Hepatocyte (in vitro differentiated cells): ENCODE results near the gene SLIT1. TPM values are rescaled to one million over a fixed set of nuclear protein-coding genes. Genes with fewer than 3 reads are reported as not detected.

Experiments
- DNase-seq: peaks from one replicate; pipeline ENCODE4 v3.0.0-alpha.2; 2016; ENCODE audit warnings: low spot score
- H2AFZ ChIP-seq: fragments of 200-600 bp; sonication (generic); 2 replicates; pipeline ENCODE4 v1.6.0; 2016; ENCODE audit warnings: antibody characterized with exemption, mild to moderate bottlenecking
- H3K27ac ChIP-seq: fragments of 200-600 bp; sonication (generic); 2 replicates; pipeline ENCODE4 v1.5.1; 2016; ENCODE audit warnings: mild to moderate bottlenecking
- H3K27me3 ChIP-seq: fragments of 200-600 bp; sonication (generic); 2 replicates; pipeline ENCODE4 v1.6.1; 2016
- H3K36me3 ChIP-seq: fragments of 200-600 bp; sonication (generic); replicated peaks from 2 replicates; pipeline ENCODE4 v1.5.1; 2016; ENCODE audit warnings: low read depth; ENCODE audit not compliant: insufficient read depth
- H3K4me1 ChIP-seq: fragments of 200-600 bp; sonication (generic); 2 replicates; pipeline ENCODE4 v1.5.1; 2016; ENCODE audit warnings: mild to moderate bottlenecking, moderate library complexity; ENCODE audit not compliant: insufficient read depth
- H3K4me2 ChIP-seq: fragments of 200-600 bp; sonication (generic); 2 replicates; pipeline ENCODE4 v1.6.0; 2016
- H3K4me3 ChIP-seq: fragments of 200-600 bp; sonication (generic); 2 replicates; pipeline ENCODE4 v1.5.1; 2016; ENCODE audit warnings: mild to moderate bottlenecking
- H3K79me2 ChIP-seq: fragments of 200-600 bp; sonication (generic); 2 replicates; pipeline ENCODE4 v1.6.0; 2017; ENCODE audit warnings: mild to moderate bottlenecking
- H3K9me2 ChIP-seq: fragments of 200-600 bp; sonication (generic); replicated peaks from 2 replicates; pipeline ENCODE4 v1.6.0; 2017; ENCODE audit warnings: mild to moderate bottlenecking; ENCODE audit not compliant: insufficient read depth
- H3K9me3 ChIP-seq: fragments of 200-600 bp; sonication (generic); 2 replicates; pipeline ENCODE4 v1.5.1; 2016; ENCODE audit warnings: low read depth, mild to moderate bottlenecking
- H4K20me1 ChIP-seq: fragments of 200-600 bp; sonication (generic); 2 replicates; pipeline ENCODE4 v1.6.0; 2016; ENCODE audit warnings: mild to moderate bottlenecking; ENCODE audit not compliant: insufficient read depth, poor library complexity, severe bottlenecking
- CTCF ChIP-seq: fragments of 200-600 bp; sonication (generic); IDR thresholded peaks from 2 replicates; pipeline ENCODE4 v1.5.1; 2016; ENCODE audit warnings: antibody characterized with exemption, mild to moderate bottlenecking; ENCODE audit not compliant: poor library complexity
- EZH2 ChIP-seq: fragments of 200-600 bp; sonication (generic); IDR thresholded peaks from 2 replicates; pipeline ENCODE4 v1.6.1; 2016; ENCODE audit warnings: antibody characterized with exemption, mild to moderate bottlenecking, borderline replicate concordance
- EZH2phosphoT487 ChIP-seq: fragments of 200-600 bp; sonication (generic); IDR thresholded peaks from one replicate; pipeline ENCODE4 v1.6.1; 2018; ENCODE audit warnings: antibody characterized with exemption, mild to moderate bottlenecking, low read depth, moderate library complexity; ENCODE audit not compliant: unreplicated experiment, severe bottlenecking
- WGBS: methylation state at CpG from one replicate; pipeline ENCODE4 v1.1.6; 2016; ENCODE audit warnings: low lambda C conversion rate; ENCODE audit errors: missing lambda C conversion rate; 5-methylcytosine and 5-hydroxymethylcytosine counted together
- polyA plus RNA-seq: library from polyadenylated mRNA; unstranded; fragments of >200 nt; fragmentation: Nextera tagmentation; extraction: Ambion mirVana; gene quantifications from 2 replicates; pipeline ENCODE4 v1.2.1, GENCODE V29; 2016
- total RNA-seq: library from RNA; depleted of rRNA; stranded (reverse); fragments of >200 nt; gene quantifications from 2 replicates; pipeline ENCODE4 v1.2.3, GENCODE V29; 2014

SLIT1 gene
- total and polyA plus RNA-seq, 2 experiments from 2014 or later, result 0.47 to 0.65 TPM

DNA sequence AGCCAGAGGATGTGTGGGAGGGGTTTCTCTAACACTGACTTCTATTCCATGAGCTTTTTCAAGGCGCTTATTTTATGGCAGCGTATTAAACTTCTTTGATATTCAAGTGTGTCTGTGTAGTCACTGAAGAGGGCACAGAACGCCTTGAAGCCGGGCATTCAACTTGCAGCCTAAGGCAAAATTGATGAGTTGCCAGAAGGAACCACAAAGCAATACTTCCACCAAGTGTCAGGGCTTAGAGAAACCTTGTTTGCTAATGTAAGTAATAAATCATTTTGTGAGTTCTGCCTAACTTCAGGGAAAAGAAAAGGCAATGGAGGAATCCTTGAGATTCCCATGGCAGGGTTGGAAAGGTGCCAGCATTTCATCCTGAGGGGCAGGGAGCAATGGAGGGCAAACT, 189.9 kb downstream of the SLIT1 start:
- Histone ChIP-seq H3K4me2 (no peak overlapping the region), H3K9me2 (no peaks in the 10 kb centered on the region), H3K4me3 (no peak overlapping the region), H3K4me1 (peaks cover 3% of the 10 kb centered on the region), H3K36me3 (no peaks in the 10 kb centered on the region), H4K20me1 (no peaks in the 10 kb centered on the region), H3K79me2 (no peaks in the 10 kb centered on the region), H3K27me3 (no peaks in the 10 kb centered on the region), H3K27ac (no peak overlapping the region), H2AFZ (no peak overlapping the region), H3K9me3 (no peaks in the 10 kb centered on the region)
- 82% methylated on average over 4 of the region's 4 CpGs for WGBS
- DNase-seq, result no peak
- TF ChIP-seq EZH2phosphoT487 (no peak), EZH2 (no peak), CTCF (no peak)

DNA sequence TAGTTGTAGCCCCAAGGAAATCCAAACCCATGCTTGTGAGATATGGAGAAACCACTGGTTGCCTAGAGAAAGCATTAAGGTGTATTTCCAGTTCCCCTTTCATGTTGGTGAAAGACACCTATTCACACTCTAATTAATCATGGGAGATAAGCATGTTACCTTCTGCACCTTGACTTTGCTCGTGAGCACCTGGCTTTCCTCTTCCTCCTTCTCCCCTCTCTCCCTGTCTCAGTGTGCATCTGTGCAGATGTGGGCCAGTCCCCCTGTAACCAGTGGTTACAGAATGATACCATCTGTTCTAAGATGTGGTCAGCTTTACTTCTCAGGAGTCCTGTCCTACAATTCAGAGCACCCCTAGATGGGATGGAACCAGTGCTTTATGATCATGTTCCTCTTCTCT, 193.0 kb downstream of the SLIT1 start:
- no peak overlapping the region for H3K4me3 ChIP-seq
- no peaks in the 10 kb centered on the region for H3K27me3 ChIP-seq
- H3K9me2 ChIP-seq, result no peaks in the 10 kb centered on the region
- 88% methylated on average over 1 of the region's 1 CpG for WGBS
- peaks cover 3% of the 10 kb centered on the region for H3K4me1 ChIP-seq
- H3K36me3 ChIP-seq, result no peaks in the 10 kb centered on the region
- no peak overlapping the region for H2AFZ ChIP-seq
- TF ChIP-seq EZH2phosphoT487 (no peak), EZH2 (no peak), CTCF (no peak)
- H3K9me3 ChIP-seq, result no peaks in the 10 kb centered on the region
- no peak for DNase-seq
- H3K79me2 ChIP-seq, result no peaks in the 10 kb centered on the region
- H3K4me2 ChIP-seq, result no peak overlapping the region
- no peaks in the 10 kb centered on the region for H4K20me1 ChIP-seq
- H3K27ac ChIP-seq, result no peak overlapping the region

GRCh38 chr10:96991313-96991841, 194.4 kb downstream of the SLIT1 start:
- no peaks in the 10 kb centered on the region for H3K79me2 ChIP-seq
- H3K27me3 ChIP-seq, result no peaks in the 10 kb centered on the region
- peaks cover 3% of the 10 kb centered on the region for H3K4me1 ChIP-seq
- H4K20me1 ChIP-seq, result no peaks in the 10 kb centered on the region
- H3K4me3 ChIP-seq, result no peak overlapping the region
- no peaks in the 10 kb centered on the region for H3K36me3 ChIP-seq
- 66% methylated on average over 7 of the region's 7 CpGs for WGBS
- no peak for DNase-seq
- H3K27ac ChIP-seq, result no peak overlapping the region
- TF ChIP-seq EZH2 (no peak), CTCF (no peak), EZH2phosphoT487 (no peak)
- no peak overlapping the region for H2AFZ ChIP-seq
- H3K9me3 ChIP-seq, result no peaks in the 10 kb centered on the region
- no peaks in the 10 kb centered on the region for H3K9me2 ChIP-seq
- no peak overlapping the region for H3K4me2 ChIP-seq

GRCh38 chr10:96988426-96988825, 197.3 kb downstream of the SLIT1 start:
- no peak for DNase-seq
- Histone ChIP-seq H3K9me2 (no peaks in the 10 kb centered on the region), H3K4me1 (peaks cover 3% of the 10 kb centered on the region), H3K4me3 (no peak overlapping the region), H3K27me3 (no peaks in the 10 kb centered on the region), H3K9me3 (no peaks in the 10 kb centered on the region), H4K20me1 (no peaks in the 10 kb centered on the region), H3K79me2 (no peaks in the 10 kb centered on the region), H3K36me3 (no peaks in the 10 kb centered on the region), H3K27ac (no peak overlapping the region), H3K4me2 (no peak overlapping the region), H2AFZ (no peak overlapping the region)
- 75% methylated on average over 4 of the region's 4 CpGs for whole genome bisulfite sequencing
- TF ChIP-seq EZH2, result no peak
- TF ChIP-seq EZH2phosphoT487, result no peak
- no peak for TF ChIP-seq CTCF
